Esophagus squamous epithelium (tissue), 5 donors: ENCODE results near the gene SEC31A. TPM values are rescaled to one million over a fixed set of nuclear protein-coding genes. Genes with fewer than 3 reads are reported as not detected.

Experiments
- DNase-seq: peaks from one replicate; lab custom pipeline; 2025; lab: John Stamatoyannopoulos, UW
- H3K27ac ChIP-seq, 4 donors: fragments of 200-600 bp; sonication (generic); one replicate each; pipeline ENCODE4 v1.5.1; 2016 to 2019; ENCODE audit warnings: mild to moderate bottlenecking in 1 of 4
- H3K27me3 ChIP-seq, 4 donors: fragments of 200-600 bp; sonication (generic); 1 replicate in 3 of 4; 2 replicates in 1 of 4; pipeline versions ENCODE4 v1.5.1 to v1.6.0; 2017 to 2021; ENCODE audit warnings: antibody characterized with exemption in 1 of 4
- H3K36me3 ChIP-seq, 3 donors: fragments of 200-600 bp; sonication (generic); one replicate each; pipeline ENCODE4 v1.5.1; 2016 to 2019
- H3K4me1 ChIP-seq, 3 donors: fragments of 200-600 bp; sonication (generic); one replicate each; pipeline ENCODE4 v1.5.1; 2017 to 2019
- H3K4me3 ChIP-seq, 4 donors: fragments of 200-600 bp; sonication (generic); 1 replicate in 3 of 4; 2 replicates in 1 of 4; pipeline ENCODE4 v1.5.1; 2016 to 2019; ENCODE audit warnings: mild to moderate bottlenecking in 2 of 4, moderate library complexity in 1 of 4
- H3K9me3 ChIP-seq, 3 donors: fragments of 200-600 bp; sonication (generic); one replicate each; pipeline ENCODE4 v1.5.1; 2016 to 2019
- POLR2A ChIP-seq, 4 donors: fragments of 450-650 bp; IDR thresholded peaks; one replicate each; pipeline ENCODE4 v1.6.1; 2017; ENCODE audit warnings: antibody characterized with exemption in 4 of 4, mild to moderate bottlenecking in 4 of 4, moderate library complexity in 3 of 4
- WGBS, 2 donors: methylation state at CpG; one replicate each; pipeline ENCODE4 v1.1.5; 2018; 5-methylcytosine and 5-hydroxymethylcytosine counted together
- intact Hi-C: fragments of 100-400 bp; cut with DNase I; formaldehyde crosslinking; loops from one replicate; pipeline ENCODE4 v1.15.0; 2022
- total RNA-seq, 4 donors: library from RNA; depleted of rRNA; stranded (reverse); fragments of >200 nt; gene quantifications; one replicate each; pipeline ENCODE4 v1.1.0, GENCODE V29; 2016
- TF ChIP-seq, protein P1 (sequence below), 6 experiments: fragments of 450-650 bp in 4 of 6; fragments of 200-600 bp in 2 of 6; sonication (generic) in 2 of 6; IDR thresholded peaks; one replicate each; pipeline ENCODE4 v1.5.1; 2016 to 2019; ENCODE audit warnings: antibody characterized with exemption in 6 of 6, mild to moderate bottlenecking in 4 of 6, moderate library complexity in 4 of 6
- donor health status: DM: yes; HTN: yes; CAD: no.

Gene SEC31A
- total RNA-seq, 4 donors from 2014 or later: 88.8 to 161 (median 128) TPM

DNA sequence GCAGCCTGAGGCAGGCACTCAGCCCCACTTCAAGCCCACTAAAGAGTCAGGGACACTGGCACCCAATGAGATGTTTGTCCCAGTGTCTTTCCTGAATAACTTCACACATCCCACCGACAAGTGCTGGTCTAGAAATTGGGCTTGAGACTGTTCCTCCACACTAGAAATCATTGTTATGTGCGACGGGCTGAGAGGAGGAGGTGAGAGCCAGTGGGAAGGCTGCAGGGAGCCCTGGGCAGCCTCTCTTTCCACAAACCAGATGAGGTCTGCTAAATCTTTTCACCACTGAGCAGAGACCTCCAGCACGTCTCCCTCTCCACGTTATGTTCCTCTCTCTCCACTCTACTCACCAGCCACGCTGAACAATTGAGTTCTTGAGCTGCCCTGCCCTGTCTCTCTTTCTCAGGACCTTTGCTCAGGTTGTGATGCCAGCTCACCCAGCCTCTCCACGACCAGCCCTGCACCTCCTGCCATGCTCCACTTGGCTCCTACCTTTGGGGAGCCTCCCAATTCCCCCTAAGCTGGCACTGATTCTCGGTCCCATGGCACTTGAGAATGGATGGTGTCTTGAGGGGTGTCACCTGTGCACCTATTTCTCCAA, 100.8 kb downstream of the SEC31A start:
- Histone ChIP-seq H3K27me3 (no peaks in the 10 kb centered on the region), H3K4me3 (no peak overlapping the region), H3K4me1 (peaks cover 6 to 13% (median 8%) of the 10 kb centered on the region in 3 donors), H3K9me3 (no peaks in the 10 kb centered on the region), H3K27ac (no peak overlapping the region), H3K36me3 (no peaks in the 10 kb centered on the region)
- TF ChIP-seq, protein P1, sequence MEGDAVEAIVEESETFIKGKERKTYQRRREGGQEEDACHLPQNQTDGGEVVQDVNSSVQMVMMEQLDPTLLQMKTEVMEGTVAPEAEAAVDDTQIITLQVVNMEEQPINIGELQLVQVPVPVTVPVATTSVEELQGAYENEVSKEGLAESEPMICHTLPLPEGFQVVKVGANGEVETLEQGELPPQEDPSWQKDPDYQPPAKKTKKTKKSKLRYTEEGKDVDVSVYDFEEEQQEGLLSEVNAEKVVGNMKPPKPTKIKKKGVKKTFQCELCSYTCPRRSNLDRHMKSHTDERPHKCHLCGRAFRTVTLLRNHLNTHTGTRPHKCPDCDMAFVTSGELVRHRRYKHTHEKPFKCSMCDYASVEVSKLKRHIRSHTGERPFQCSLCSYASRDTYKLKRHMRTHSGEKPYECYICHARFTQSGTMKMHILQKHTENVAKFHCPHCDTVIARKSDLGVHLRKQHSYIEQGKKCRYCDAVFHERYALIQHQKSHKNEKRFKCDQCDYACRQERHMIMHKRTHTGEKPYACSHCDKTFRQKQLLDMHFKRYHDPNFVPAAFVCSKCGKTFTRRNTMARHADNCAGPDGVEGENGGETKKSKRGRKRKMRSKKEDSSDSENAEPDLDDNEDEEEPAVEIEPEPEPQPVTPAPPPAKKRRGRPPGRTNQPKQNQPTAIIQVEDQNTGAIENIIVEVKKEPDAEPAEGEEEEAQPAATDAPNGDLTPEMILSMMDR (IDR thresholded peaks at IDR 0.05): no peak
- no peak for TF ChIP-seq POLR2A (IDR thresholded peaks at IDR 0.05)
- DNase-seq: no peak
- WGBS, 2 donors: 67 to 80% methylated on average over 8 of the region's 8 CpGs
- intact Hi-C loops: loop anchor here (10.0 kb wide), 1 partner anchor 325 kb away; no protein-coding TSS in a partner anchor

DNA sequence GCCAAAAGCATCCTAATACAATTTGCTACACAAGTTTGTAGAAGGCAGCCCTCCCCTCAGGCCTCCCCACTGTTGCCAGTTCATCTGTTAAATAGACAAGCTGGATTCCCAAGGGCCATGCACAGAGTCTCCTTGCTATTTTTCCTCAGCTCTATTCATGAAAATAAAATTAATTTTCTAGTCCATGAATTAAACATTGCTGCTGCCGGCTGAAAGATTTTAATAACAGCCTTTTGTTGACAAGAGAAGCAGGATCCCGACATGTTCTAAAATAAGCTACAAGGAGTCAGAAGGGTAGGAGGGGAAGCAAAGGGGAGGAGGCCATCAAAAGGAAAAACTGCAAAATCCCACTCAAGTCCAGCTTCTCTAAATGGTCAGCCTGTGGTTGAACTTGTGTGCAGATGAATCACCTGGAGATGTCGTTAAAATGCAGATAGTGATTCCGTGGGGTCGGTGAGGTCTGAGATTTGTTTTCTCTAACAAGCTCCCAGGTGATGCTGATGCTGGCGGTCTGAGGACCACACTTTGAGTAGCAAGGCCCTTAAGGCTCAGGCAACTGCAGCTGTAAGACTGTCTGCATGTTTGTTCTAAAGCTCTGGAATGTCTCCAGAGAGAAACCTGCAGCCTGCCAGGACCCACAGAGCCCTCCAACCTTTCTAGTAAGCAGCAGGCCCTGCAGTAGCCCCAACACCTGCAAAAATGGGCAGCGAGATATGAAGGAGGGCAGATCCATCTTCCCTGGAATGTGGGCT, 101.8 kb downstream of the SEC31A start:
- H3K4me3 ChIP-seq: no peak overlapping the region
- TF ChIP-seq, protein P1 (IDR thresholded peaks at IDR 0.05): no peak
- TF ChIP-seq POLR2A (IDR thresholded peaks at IDR 0.05): no peak
- H3K27ac ChIP-seq: no peak overlapping the region
- WGBS, 2 donors: 57 to 72% methylated on average over 7 of the region's 7 CpGs
- H3K9me3 ChIP-seq: no peaks in the 10 kb centered on the region
- intact Hi-C loops: no loop called here
- DNase-seq: no peak
- no peaks in the 10 kb centered on the region for H3K27me3 ChIP-seq
- H3K36me3 ChIP-seq: no peaks in the 10 kb centered on the region
- H3K4me1 ChIP-seq: peaks cover 11 to 21% (median 17%) of the 10 kb centered on the region in 3 donors

DNA sequence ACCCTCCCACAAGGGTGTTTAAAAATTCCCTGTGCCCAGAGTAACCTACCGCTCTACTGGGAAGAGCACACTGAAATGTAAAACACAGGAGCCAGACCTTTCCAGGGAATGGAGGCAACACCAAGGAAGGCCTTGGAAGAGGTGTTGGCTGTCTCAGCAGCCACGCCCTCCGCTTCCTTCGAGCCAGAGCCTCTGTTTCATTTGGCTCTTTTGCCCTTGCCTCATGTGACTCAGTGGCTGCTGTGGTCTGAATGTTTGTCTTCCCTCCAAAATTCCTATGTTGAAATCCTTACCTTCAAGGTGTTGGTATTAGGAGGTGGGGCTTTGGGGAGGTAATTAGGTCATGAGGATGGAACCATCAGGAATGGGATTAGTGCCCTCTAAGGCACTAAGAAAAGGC, 103.6 kb downstream of the SEC31A start:
- H3K27me3 ChIP-seq: no peaks in the 10 kb centered on the region
- WGBS, 2 donors: 17 to 75% methylated on average over 1 to 4 of the region's 4 CpGs
- H3K9me3 ChIP-seq: no peaks in the 10 kb centered on the region
- H3K36me3 ChIP-seq: no peaks in the 10 kb centered on the region
- no peak for TF ChIP-seq POLR2A (IDR thresholded peaks at IDR 0.05)
- TF ChIP-seq, protein P1 (IDR thresholded peaks at IDR 0.05): no peak
- intact Hi-C loops: no loop called here
- no peak overlapping the region for H3K4me3 ChIP-seq
- no peak for DNase-seq
- no peak overlapping the region for H3K27ac ChIP-seq
- peaks cover 11 to 21% (median 17%) of the 10 kb centered on the region in 3 donors for H3K4me1 ChIP-seq

DNA sequence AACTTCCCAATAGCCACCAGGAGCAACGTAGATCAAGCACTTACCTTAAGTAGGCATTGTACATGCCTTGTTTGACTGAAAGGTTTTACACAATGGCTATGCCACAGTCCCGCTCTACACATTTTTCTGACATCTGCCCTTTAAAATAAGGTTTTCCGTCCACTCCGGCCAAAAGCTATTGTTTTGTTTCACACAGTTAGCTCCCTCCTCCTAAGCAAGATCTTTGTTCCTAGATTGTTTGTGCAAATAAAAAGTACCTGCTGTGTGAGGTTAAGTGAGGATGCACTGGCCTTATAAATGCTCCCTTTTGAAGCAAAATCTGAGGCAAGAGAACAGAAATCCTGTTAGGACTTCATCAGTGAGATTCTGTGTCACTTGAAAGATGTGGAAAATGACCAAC, 104.1 kb downstream of the SEC31A start:
- intact Hi-C loops: no loop called here
- no peaks in the 10 kb centered on the region for H3K36me3 ChIP-seq
- DNase-seq: no peak
- no peaks in the 10 kb centered on the region for H3K9me3 ChIP-seq
- H3K4me3 ChIP-seq: no peak overlapping the region
- H3K4me1 ChIP-seq: peaks cover 11 to 21% (median 17%) of the 10 kb centered on the region in 3 donors
- 76 to 80% methylated on average over 4 of the region's 4 CpGs for WGBS, 2 donors
- H3K27me3 ChIP-seq: no peaks in the 10 kb centered on the region
- no peak overlapping the region for H3K27ac ChIP-seq
- TF ChIP-seq, protein P1 (IDR thresholded peaks at IDR 0.05): no peak
- TF ChIP-seq POLR2A (IDR thresholded peaks at IDR 0.05): no peak
